Thyroid gland (tissue), 4 donors: ENCODE data around the gene MCOLN3.

Experiments
- POLR2A ChIP-seq, 2 donors: fragments of 450-650 bp; IDR thresholded peaks; one replicate each; pipeline ENCODE4 v1.6.1; 2017; ENCODE audit warnings: antibody characterized with exemption in 2 of 2, mild to moderate bottlenecking in 2 of 2, moderate library complexity in 1 of 2
- TF ChIP-seq, protein P1 (sequence below), 6 experiments: fragments of 200-600 bp in 3 of 6; fragments of 450-650 bp in 3 of 6; sonication (generic) in 3 of 6; IDR thresholded peaks; one replicate each; pipeline ENCODE4 v1.5.1; 2016 to 2019; ENCODE audit warnings: antibody characterized with exemption in 6 of 6, mild to moderate bottlenecking in 2 of 6, inconsistent platforms in 1 of 6, moderate library complexity in 1 of 6

DNA sequence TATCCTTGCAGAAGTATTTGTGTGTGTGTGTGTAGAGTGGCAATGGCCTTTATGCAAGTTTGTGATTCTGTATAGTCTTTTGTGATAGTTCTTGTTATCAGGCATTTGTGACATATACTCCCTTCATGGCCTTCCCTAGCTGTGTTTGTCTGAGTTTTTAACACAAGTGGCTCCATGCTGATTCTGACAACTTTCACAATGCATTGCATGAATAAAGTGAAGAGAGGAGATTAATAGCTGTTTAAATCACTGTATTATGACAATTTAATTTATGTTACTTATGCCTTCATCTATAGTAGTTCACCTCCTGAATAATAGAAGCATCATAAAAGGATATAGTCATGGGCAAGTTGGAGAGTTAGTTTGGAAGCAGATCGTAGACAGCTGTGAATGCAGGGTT, 17.2 kb upstream of the MCOLN3 start:
- TF ChIP-seq, protein P1, sequence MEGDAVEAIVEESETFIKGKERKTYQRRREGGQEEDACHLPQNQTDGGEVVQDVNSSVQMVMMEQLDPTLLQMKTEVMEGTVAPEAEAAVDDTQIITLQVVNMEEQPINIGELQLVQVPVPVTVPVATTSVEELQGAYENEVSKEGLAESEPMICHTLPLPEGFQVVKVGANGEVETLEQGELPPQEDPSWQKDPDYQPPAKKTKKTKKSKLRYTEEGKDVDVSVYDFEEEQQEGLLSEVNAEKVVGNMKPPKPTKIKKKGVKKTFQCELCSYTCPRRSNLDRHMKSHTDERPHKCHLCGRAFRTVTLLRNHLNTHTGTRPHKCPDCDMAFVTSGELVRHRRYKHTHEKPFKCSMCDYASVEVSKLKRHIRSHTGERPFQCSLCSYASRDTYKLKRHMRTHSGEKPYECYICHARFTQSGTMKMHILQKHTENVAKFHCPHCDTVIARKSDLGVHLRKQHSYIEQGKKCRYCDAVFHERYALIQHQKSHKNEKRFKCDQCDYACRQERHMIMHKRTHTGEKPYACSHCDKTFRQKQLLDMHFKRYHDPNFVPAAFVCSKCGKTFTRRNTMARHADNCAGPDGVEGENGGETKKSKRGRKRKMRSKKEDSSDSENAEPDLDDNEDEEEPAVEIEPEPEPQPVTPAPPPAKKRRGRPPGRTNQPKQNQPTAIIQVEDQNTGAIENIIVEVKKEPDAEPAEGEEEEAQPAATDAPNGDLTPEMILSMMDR (IDR thresholded peaks at IDR 0.05): no peak
- no peak for TF ChIP-seq POLR2A (IDR thresholded peaks at IDR 0.05)
